Esophagus muscularis mucosa (tissue), 3 donors: ENCODE results near the gene CTNNA2.

ENCODE experiments used
- CTCF ChIP-seq, 3 experiments: fragments of 200-600 bp in 2 of 3; fragments of 450-650 bp in 1 of 3; sonication (generic) in 2 of 3; IDR thresholded peaks; one replicate each; pipeline ENCODE4 v1.5.1; 2017 to 2019; ENCODE audit warnings: antibody characterized with exemption in 3 of 3, mild to moderate bottlenecking in 2 of 3, moderate library complexity in 1 of 3
- POLR2A ChIP-seq: fragments of 450-650 bp; IDR thresholded peaks from one replicate; pipeline ENCODE4 v1.6.1; 2017; ENCODE audit warnings: antibody characterized with exemption, moderate library complexity, mild to moderate bottlenecking, low read depth
- POLR2AphosphoS5 ChIP-seq, 2 donors: sonication (generic); formaldehyde crosslinking; IDR thresholded peaks; one replicate each; pipeline ENCODE4 v1.6.1; 2017; ENCODE audit warnings: antibody characterized with exemption in 2 of 2

DNA sequence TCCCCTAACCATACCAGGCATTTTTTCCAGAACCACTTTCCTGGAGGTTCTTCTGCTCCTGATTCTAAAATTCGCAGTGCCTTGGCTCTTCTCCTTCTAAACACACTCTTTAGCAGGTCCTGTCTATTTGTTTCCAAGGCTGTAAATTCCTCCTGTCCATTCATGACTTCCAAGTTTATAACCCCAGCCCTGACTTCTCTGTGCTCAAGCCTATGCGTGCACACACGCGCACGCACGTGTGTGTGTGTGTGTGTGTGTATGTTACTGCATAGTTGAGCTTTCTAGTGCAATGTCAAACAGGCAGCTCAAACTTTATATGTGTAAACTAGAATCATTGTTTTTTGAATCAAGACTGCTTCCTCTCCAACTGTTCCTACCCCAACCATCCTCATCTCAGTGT is 454.0 kb downstream of the CTNNA2 start:
- TF ChIP-seq POLR2AphosphoS5 (IDR thresholded peaks at IDR 0.05) = no peak
- no peak for TF ChIP-seq CTCF (IDR thresholded peaks at IDR 0.05)
- TF ChIP-seq POLR2A = no peak
